WTC11 (cell line): ENCODE data around the gene PRDM5. TPM values are rescaled to one million over a fixed set of nuclear protein-coding genes. Genes with fewer than 3 reads are reported as not detected.

ENCODE experiments used
- ATAC-seq: fragments of 200-7000 bp; cut with Tn5 transposase; 2 replicates; pipeline ENCODE4 v1.10.0; 2021; ENCODE audit warnings: mild to moderate bottlenecking, moderate library complexity
- CTCF ChIA-PET: fragments of 300-600 bp; sonication (Branson Sonifier 250); formaldehyde crosslinking; loops from one replicate; lab custom pipeline; 2021; ENCODE audit warnings: antibody characterized with exemption; lab: Charles Lee
- POLR2A ChIA-PET: fragments of 350-600 bp; sonication (Branson Sonifier 250); formaldehyde crosslinking; loops from one replicate; lab custom pipeline; 2021; ENCODE audit warnings: antibody characterized with exemption; lab: Charles Lee
- DNase-seq: peaks from one replicate; pipeline ENCODE4 v3.0.0; 2021; ENCODE audit warnings: low spot score
- H3K27ac Mint-ChIP-seq: 2 replicates; pipeline ENCODE4 v1.8.0; 2021; ENCODE audit warnings: mixed read lengths
- H3K27me3 Mint-ChIP-seq: 2 replicates; pipeline ENCODE4 v1.8.0; 2021; ENCODE audit warnings: low read depth, mild to moderate bottlenecking, moderate library complexity, mixed read lengths
- H3K36me3 Mint-ChIP-seq: 2 replicates; pipeline ENCODE4 v1.8.0; 2021; ENCODE audit warnings: mixed read lengths
- H3K4me1 Mint-ChIP-seq: 2 replicates; pipeline ENCODE4 v1.8.0; 2022; ENCODE audit warnings: mixed read lengths
- H3K4me3 Mint-ChIP-seq: 2 replicates; pipeline ENCODE4 v1.8.0; 2021; ENCODE audit warnings: mild to moderate bottlenecking, moderate library complexity, mixed read lengths
- H3K9me3 Mint-ChIP-seq: 2 replicates; pipeline ENCODE4 v1.8.0; 2021; ENCODE audit warnings: mixed read lengths
- CBFB ChIP-seq: sonication (generic); formaldehyde crosslinking; IDR thresholded peaks from 2 replicates; pipeline ENCODE4 v1.8.1; 2022; ENCODE audit warnings: mild to moderate bottlenecking, low read depth, missing genetic modification reagents
- CREB1 ChIP-seq: sonication (generic); formaldehyde crosslinking; IDR thresholded peaks from 2 replicates; pipeline ENCODE4 v1.8.0; 2023; ENCODE audit warnings: mild to moderate bottlenecking, missing genetic modification reagents
- FOXK1 ChIP-seq: sonication (generic); formaldehyde crosslinking; IDR thresholded peaks from 2 replicates; pipeline ENCODE4 v1.8.0; 2022; ENCODE audit warnings: mild to moderate bottlenecking, moderate library complexity, missing genetic modification reagents
- GABPB1 ChIP-seq: sonication (generic); formaldehyde crosslinking; IDR thresholded peaks from 2 replicates; pipeline ENCODE4 v1.8.1; 2023; ENCODE audit warnings: mild to moderate bottlenecking, missing genetic modification reagents
- MYBL2 ChIP-seq: sonication (generic); formaldehyde crosslinking; IDR thresholded peaks from 2 replicates; pipeline ENCODE4 v1.8.1; 2023; ENCODE audit warnings: mild to moderate bottlenecking, moderate library complexity, missing genetic modification reagents
- NR3C1 ChIP-seq: sonication (generic); formaldehyde crosslinking; conservative IDR thresholded peaks from 2 replicates; pipeline ENCODE4 v1.8.1; 2023; ENCODE audit warnings: low read depth, mild to moderate bottlenecking, missing genetic modification reagents
- OVOL2 ChIP-seq: fragments of 250-450 bp; sonication (Bioruptor Pico); IDR thresholded peaks from 2 replicates; pipeline ENCODE4 v1.9.0; 2021; ENCODE audit warnings: mild to moderate bottlenecking, borderline replicate concordance
- ZBTB21 ChIP-seq: sonication (generic); formaldehyde crosslinking; IDR thresholded peaks from 2 replicates; pipeline ENCODE4 v1.8.1; 2023; ENCODE audit warnings: mild to moderate bottlenecking, missing genetic modification reagents, borderline replicate concordance
- ZNF232 ChIP-seq: sonication (generic); formaldehyde crosslinking; IDR thresholded peaks from 2 replicates; pipeline ENCODE4 v1.8.0; 2022; ENCODE audit warnings: mild to moderate bottlenecking, missing genetic modification reagents
- total RNA-seq: library from RNA; stranded (reverse); gene quantifications from 3 replicates; pipeline ENCODE4 v1.2.3, GENCODE V29; 2021
- TF ChIP-seq, protein P1 (sequence below): sonication (generic); formaldehyde crosslinking; IDR thresholded peaks from 2 replicates; pipeline ENCODE4 v1.8.0; 2022; ENCODE audit warnings: mild to moderate bottlenecking, missing genetic modification reagents
- TF ChIP-seq, protein P2 (sequence below): fragments of 250-450 bp; sonication (Bioruptor Pico); IDR thresholded peaks from 2 replicates; pipeline ENCODE4 v1.9.0; 2021; ENCODE audit warnings: moderate library complexity, mild to moderate bottlenecking, inconsistent platforms, borderline replicate concordance
- TF ChIP-seq, protein P3 (sequence below): sonication (generic); formaldehyde crosslinking; conservative IDR thresholded peaks from 2 replicates; pipeline ENCODE4 v1.8.1; 2023; ENCODE audit warnings: mild to moderate bottlenecking, low read depth, missing genetic modification reagents, moderate library complexity
- TF ChIP-seq, protein P4 (sequence below): sonication (generic); formaldehyde crosslinking; IDR thresholded peaks from 2 replicates; pipeline ENCODE4 v1.8.1; 2022; ENCODE audit warnings: low read depth, missing genetic modification reagents, borderline replicate concordance
- TF ChIP-seq, protein P5 (sequence below): sonication (generic); formaldehyde crosslinking; IDR thresholded peaks from 2 replicates; pipeline ENCODE4 v1.8.1; 2023; ENCODE audit warnings: mild to moderate bottlenecking, missing genetic modification reagents, moderate library complexity
- TF ChIP-seq, protein P6 (sequence below): fragments of 250-450 bp; sonication (Bioruptor Pico); IDR thresholded peaks from 2 replicates; pipeline ENCODE4 v1.9.0; 2021; ENCODE audit warnings: mild to moderate bottlenecking
- TF ChIP-seq, protein P7 (sequence below): sonication (generic); formaldehyde crosslinking; IDR thresholded peaks from 2 replicates; pipeline ENCODE4 v1.8.1; 2022; ENCODE audit warnings: low read depth, mild to moderate bottlenecking, moderate library complexity, missing genetic modification reagents, borderline replicate concordance
- TF ChIP-seq, protein P8 (sequence below): fragments of 250-450 bp; sonication (Bioruptor Pico); IDR thresholded peaks from 2 replicates; pipeline ENCODE4 v1.9.0; 2021; ENCODE audit warnings: mild to moderate bottlenecking, borderline replicate concordance

Gene PRDM5
- total RNA-seq, 1 experiment from 2014 or later = 47.0 TPM

DNA sequence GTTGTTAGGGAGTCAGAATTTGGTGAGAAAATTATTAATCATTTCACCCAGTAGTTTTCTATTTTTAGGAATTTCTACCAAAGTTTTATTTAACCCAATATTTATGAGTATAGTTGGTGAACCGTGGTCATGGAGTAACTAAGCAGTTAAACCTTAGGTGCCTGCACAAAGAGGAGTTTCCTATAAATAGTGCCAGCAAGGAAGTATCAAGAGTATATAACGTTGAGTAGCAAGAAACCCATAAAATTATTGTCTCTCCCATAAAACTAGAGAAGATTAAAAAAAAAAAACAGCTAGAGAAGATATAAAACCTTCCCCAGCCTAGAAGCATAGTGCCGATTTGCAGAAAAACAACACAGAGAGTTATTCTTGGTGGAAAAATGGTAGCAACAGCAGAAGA, 158.9 kb downstream of the PRDM5 start:
- Mint-ChIP-seq H3K4me3 (no peak overlapping the region), H3K4me1 (no peaks in the 10 kb centered on the region), H3K27ac (no peak overlapping the region), H3K9me3 (peaks cover 4% of the 10 kb centered on the region; the same call in 1 of the 2 replicates), H3K27me3 (no peaks in the 10 kb centered on the region), H3K36me3 (peaks cover 6% of the 10 kb centered on the region)
- TF ChIP-seq, protein P1, sequence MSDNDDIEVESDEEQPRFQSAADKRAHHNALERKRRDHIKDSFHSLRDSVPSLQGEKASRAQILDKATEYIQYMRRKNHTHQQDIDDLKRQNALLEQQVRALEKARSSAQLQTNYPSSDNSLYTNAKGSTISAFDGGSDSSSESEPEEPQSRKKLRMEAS = no peak
- TF ChIP-seq NR3C1 (no peak), FOXK1 (CRISPR knock-in tag) (no peak), OVOL2 (no peak), MYBL2 (no peak), CBFB (CRISPR knock-in tag) (no peak), ZBTB21 (CRISPR knock-in tag) (no peak), ZNF232 (no peak), CREB1 (CRISPR knock-in tag) (no peak), GABPB1 (no peak)
- TF ChIP-seq, protein P2, sequence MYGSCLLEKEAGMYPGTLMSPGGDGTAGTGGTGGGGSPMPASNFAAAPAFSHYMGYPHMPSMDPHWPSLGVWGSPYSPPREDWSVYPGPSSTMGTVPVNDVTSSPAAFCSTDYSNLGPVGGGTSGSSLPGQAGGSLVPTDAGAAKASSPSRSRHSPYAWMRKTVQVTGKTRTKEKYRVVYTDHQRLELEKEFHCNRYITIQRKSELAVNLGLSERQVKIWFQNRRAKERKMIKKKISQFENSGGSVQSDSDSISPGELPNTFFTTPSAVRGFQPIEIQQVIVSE (CRISPR knock-in tag) = no peak
- TF ChIP-seq, protein P3, sequence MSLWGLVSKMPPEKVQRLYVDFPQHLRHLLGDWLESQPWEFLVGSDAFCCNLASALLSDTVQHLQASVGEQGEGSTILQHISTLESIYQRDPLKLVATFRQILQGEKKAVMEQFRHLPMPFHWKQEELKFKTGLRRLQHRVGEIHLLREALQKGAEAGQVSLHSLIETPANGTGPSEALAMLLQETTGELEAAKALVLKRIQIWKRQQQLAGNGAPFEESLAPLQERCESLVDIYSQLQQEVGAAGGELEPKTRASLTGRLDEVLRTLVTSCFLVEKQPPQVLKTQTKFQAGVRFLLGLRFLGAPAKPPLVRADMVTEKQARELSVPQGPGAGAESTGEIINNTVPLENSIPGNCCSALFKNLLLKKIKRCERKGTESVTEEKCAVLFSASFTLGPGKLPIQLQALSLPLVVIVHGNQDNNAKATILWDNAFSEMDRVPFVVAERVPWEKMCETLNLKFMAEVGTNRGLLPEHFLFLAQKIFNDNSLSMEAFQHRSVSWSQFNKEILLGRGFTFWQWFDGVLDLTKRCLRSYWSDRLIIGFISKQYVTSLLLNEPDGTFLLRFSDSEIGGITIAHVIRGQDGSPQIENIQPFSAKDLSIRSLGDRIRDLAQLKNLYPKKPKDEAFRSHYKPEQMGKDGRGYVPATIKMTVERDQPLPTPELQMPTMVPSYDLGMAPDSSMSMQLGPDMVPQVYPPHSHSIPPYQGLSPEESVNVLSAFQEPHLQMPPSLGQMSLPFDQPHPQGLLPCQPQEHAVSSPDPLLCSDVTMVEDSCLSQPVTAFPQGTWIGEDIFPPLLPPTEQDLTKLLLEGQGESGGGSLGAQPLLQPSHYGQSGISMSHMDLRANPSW (CRISPR knock-in tag) = no peak
- TF ChIP-seq, protein P4, sequence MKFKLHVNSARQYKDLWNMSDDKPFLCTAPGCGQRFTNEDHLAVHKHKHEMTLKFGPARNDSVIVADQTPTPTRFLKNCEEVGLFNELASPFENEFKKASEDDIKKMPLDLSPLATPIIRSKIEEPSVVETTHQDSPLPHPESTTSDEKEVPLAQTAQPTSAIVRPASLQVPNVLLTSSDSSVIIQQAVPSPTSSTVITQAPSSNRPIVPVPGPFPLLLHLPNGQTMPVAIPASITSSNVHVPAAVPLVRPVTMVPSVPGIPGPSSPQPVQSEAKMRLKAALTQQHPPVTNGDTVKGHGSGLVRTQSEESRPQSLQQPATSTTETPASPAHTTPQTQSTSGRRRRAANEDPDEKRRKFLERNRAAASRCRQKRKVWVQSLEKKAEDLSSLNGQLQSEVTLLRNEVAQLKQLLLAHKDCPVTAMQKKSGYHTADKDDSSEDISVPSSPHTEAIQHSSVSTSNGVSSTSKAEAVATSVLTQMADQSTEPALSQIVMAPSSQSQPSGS = no peak
- TF ChIP-seq, protein P5, sequence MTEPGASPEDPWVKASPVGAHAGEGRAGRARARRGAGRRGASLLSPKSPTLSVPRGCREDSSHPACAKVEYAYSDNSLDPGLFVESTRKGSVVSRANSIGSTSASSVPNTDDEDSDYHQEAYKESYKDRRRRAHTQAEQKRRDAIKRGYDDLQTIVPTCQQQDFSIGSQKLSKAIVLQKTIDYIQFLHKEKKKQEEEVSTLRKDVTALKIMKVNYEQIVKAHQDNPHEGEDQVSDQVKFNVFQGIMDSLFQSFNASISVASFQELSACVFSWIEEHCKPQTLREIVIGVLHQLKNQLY = no peak
- TF ChIP-seq, protein P6, sequence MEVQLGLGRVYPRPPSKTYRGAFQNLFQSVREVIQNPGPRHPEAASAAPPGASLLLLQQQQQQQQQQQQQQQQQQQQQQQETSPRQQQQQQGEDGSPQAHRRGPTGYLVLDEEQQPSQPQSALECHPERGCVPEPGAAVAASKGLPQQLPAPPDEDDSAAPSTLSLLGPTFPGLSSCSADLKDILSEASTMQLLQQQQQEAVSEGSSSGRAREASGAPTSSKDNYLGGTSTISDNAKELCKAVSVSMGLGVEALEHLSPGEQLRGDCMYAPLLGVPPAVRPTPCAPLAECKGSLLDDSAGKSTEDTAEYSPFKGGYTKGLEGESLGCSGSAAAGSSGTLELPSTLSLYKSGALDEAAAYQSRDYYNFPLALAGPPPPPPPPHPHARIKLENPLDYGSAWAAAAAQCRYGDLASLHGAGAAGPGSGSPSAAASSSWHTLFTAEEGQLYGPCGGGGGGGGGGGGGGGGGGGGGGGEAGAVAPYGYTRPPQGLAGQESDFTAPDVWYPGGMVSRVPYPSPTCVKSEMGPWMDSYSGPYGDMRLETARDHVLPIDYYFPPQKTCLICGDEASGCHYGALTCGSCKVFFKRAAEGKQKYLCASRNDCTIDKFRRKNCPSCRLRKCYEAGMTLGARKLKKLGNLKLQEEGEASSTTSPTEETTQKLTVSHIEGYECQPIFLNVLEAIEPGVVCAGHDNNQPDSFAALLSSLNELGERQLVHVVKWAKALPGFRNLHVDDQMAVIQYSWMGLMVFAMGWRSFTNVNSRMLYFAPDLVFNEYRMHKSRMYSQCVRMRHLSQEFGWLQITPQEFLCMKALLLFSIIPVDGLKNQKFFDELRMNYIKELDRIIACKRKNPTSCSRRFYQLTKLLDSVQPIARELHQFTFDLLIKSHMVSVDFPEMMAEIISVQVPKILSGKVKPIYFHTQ = no peak
- TF ChIP-seq, protein P7, sequence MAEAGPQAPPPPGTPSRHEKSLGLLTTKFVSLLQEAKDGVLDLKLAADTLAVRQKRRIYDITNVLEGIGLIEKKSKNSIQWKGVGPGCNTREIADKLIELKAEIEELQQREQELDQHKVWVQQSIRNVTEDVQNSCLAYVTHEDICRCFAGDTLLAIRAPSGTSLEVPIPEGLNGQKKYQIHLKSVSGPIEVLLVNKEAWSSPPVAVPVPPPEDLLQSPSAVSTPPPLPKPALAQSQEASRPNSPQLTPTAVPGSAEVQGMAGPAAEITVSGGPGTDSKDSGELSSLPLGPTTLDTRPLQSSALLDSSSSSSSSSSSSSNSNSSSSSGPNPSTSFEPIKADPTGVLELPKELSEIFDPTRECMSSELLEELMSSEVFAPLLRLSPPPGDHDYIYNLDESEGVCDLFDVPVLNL (CRISPR knock-in tag) = no peak
- TF ChIP-seq, protein P8, sequence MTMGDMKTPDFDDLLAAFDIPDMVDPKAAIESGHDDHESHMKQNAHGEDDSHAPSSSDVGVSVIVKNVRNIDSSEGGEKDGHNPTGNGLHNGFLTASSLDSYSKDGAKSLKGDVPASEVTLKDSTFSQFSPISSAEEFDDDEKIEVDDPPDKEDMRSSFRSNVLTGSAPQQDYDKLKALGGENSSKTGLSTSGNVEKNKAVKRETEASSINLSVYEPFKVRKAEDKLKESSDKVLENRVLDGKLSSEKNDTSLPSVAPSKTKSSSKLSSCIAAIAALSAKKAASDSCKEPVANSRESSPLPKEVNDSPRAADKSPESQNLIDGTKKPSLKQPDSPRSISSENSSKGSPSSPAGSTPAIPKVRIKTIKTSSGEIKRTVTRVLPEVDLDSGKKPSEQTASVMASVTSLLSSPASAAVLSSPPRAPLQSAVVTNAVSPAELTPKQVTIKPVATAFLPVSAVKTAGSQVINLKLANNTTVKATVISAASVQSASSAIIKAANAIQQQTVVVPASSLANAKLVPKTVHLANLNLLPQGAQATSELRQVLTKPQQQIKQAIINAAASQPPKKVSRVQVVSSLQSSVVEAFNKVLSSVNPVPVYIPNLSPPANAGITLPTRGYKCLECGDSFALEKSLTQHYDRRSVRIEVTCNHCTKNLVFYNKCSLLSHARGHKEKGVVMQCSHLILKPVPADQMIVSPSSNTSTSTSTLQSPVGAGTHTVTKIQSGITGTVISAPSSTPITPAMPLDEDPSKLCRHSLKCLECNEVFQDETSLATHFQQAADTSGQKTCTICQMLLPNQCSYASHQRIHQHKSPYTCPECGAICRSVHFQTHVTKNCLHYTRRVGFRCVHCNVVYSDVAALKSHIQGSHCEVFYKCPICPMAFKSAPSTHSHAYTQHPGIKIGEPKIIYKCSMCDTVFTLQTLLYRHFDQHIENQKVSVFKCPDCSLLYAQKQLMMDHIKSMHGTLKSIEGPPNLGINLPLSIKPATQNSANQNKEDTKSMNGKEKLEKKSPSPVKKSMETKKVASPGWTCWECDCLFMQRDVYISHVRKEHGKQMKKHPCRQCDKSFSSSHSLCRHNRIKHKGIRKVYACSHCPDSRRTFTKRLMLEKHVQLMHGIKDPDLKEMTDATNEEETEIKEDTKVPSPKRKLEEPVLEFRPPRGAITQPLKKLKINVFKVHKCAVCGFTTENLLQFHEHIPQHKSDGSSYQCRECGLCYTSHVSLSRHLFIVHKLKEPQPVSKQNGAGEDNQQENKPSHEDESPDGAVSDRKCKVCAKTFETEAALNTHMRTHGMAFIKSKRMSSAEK (CRISPR knock-in tag) = no peak
- ATAC-seq (no peak), DNase-seq (no peak)
- ChIA-PET POLR2A (no interaction called here), CTCF (no interaction called here)
